H9 (cell line): ENCODE measurements around the gene C15orf61. TPM values are rescaled to one million over a fixed set of nuclear protein-coding genes. Genes with fewer than 3 reads are reported as not detected.

Experiments used
- DNase-seq: peaks from one replicate; pipeline ENCODE4 v3.0.0-alpha.2; 2017
- H2AFZ ChIP-seq: one replicate; pipeline ENCODE4 v1.6.1; 2013; ENCODE audit warnings: mild to moderate bottlenecking, low read length, control low read depth, moderate library complexity
- H2AK5ac ChIP-seq: 2 replicates; pipeline ENCODE4 v1.6.1; 2013; ENCODE audit warnings: low read length, control low read depth, mixed read lengths; ENCODE audit not compliant: insufficient read length
- H2BK120ac ChIP-seq: one replicate; pipeline ENCODE4 v1.6.1; 2013; ENCODE audit warnings: low read depth, mild to moderate bottlenecking, low read length, control low read depth, inconsistent platforms; ENCODE audit not compliant: poor library complexity, severe bottlenecking
- H2BK12ac ChIP-seq: 2 replicates; pipeline ENCODE4 v1.6.1; 2013; ENCODE audit warnings: low read length, control low read depth, mixed read lengths, low read depth; ENCODE audit not compliant: insufficient read length
- H2BK15ac ChIP-seq: 2 replicates; pipeline ENCODE4 v1.6.1; 2013; ENCODE audit warnings: low read depth, low read length, control low read depth
- H2BK20ac ChIP-seq: one replicate; pipeline ENCODE4 v1.6.1; 2013; ENCODE audit warnings: low read depth, mild to moderate bottlenecking, low read length, control low read depth, inconsistent platforms; ENCODE audit not compliant: poor library complexity, severe bottlenecking
- H2BK5ac ChIP-seq: 2 replicates; pipeline ENCODE4 v1.6.1; 2013; ENCODE audit warnings: low read length, control low read depth, mixed read lengths; ENCODE audit not compliant: insufficient read length
- H3K14ac ChIP-seq: 2 replicates; pipeline ENCODE4 v1.6.1; 2013; ENCODE audit warnings: low read length, control low read depth; ENCODE audit not compliant: insufficient read depth
- H3K18ac ChIP-seq: 2 replicates; pipeline ENCODE4 v1.6.1; 2013; ENCODE audit warnings: low read depth, mild to moderate bottlenecking, mixed read lengths, low read length, control low read depth; ENCODE audit not compliant: insufficient read length
- H3K23ac ChIP-seq: 2 replicates; pipeline ENCODE4 v1.6.1; 2013; ENCODE audit warnings: low read length, control low read depth, mixed read lengths, low read depth; ENCODE audit not compliant: insufficient read length
- H3K23me2 ChIP-seq: 2 replicates; pipeline ENCODE4 v1.6.1; 2013; ENCODE audit warnings: low read depth, mild to moderate bottlenecking, mixed read lengths, low read length, control low read depth; ENCODE audit not compliant: insufficient read length, poor library complexity, severe bottlenecking
- H3K27ac ChIP-seq: 2 replicates; pipeline ENCODE4 v1.5.1; 2013; ENCODE audit warnings: low read length, control low read depth, mixed read lengths, low read depth; ENCODE audit not compliant: insufficient read length
- H3K27me3 ChIP-seq: 2 replicates; pipeline ENCODE4 v1.6.1; 2013; ENCODE audit warnings: low read length, control low read depth, inconsistent platforms; ENCODE audit not compliant: insufficient read depth
- H3K4ac ChIP-seq: 2 replicates; pipeline ENCODE4 v1.6.1; 2013; ENCODE audit warnings: low read depth, mild to moderate bottlenecking, control low read depth, inconsistent platforms, low read length, moderate library complexity
- H3K4me1 ChIP-seq: 2 replicates; pipeline ENCODE4 v1.6.1; 2013; ENCODE audit warnings: low read length, control low read depth, inconsistent platforms; ENCODE audit not compliant: insufficient read depth
- H3K4me2 ChIP-seq: 2 replicates; pipeline ENCODE4 v1.6.1; 2013; ENCODE audit warnings: low read length, control low read depth, mixed read lengths; ENCODE audit not compliant: insufficient read length, insufficient read depth
- H3K56ac ChIP-seq: 2 replicates; pipeline ENCODE4 v1.6.1; 2013; ENCODE audit warnings: low read depth, mild to moderate bottlenecking, mixed read lengths, low read length, control low read depth; ENCODE audit not compliant: insufficient read length
- H3K79me1 ChIP-seq: 2 replicates; pipeline ENCODE4 v1.6.1; 2013; ENCODE audit warnings: low read depth, mild to moderate bottlenecking, moderate library complexity, low read length, control low read depth, inconsistent platforms; ENCODE audit not compliant: insufficient read depth, poor library complexity, severe bottlenecking
- H3K79me2 ChIP-seq: 2 replicates; pipeline ENCODE4 v1.6.1; 2013; ENCODE audit warnings: low read length, control low read depth, inconsistent platforms; ENCODE audit not compliant: insufficient read depth
- H3K9ac ChIP-seq: 2 replicates; pipeline ENCODE4 v1.6.1; 2013; ENCODE audit warnings: low read length, control low read depth, mixed read lengths; ENCODE audit not compliant: insufficient read length; ENCODE audit errors: extremely low read depth
- H3K9me3 ChIP-seq: one replicate; pipeline ENCODE4 v1.6.1; 2013; ENCODE audit warnings: low read depth, low read length, inconsistent platforms; ENCODE audit not compliant: control insufficient read depth
- H3T11ph ChIP-seq: one replicate; pipeline ENCODE4 v1.6.1; 2013; ENCODE audit warnings: mild to moderate bottlenecking, low read length, control low read depth, inconsistent platforms
- H4K20me1 ChIP-seq: one replicate; pipeline ENCODE4 v1.6.1; 2013; ENCODE audit not compliant: control insufficient read depth, insufficient read length, insufficient read depth
- H4K5ac ChIP-seq: 2 replicates; pipeline ENCODE4 v1.6.1; 2013; ENCODE audit warnings: low read depth, mild to moderate bottlenecking, mixed read lengths, low read length, control low read depth; ENCODE audit not compliant: insufficient read length
- H4K8ac ChIP-seq: replicated peaks from 2 replicates; pipeline ENCODE4 v1.6.1; 2013; ENCODE audit warnings: low read length, control low read depth, mixed read lengths, low read depth; ENCODE audit not compliant: insufficient read length
- H4K91ac ChIP-seq: 2 replicates; pipeline ENCODE4 v1.6.1; 2013; ENCODE audit warnings: low read depth, mild to moderate bottlenecking, moderate library complexity, mixed read lengths, low read length, control low read depth; ENCODE audit not compliant: insufficient read length
- H3K27ac Mint-ChIP-seq, 3 experiments: 2 replicates in 2 of 3; 3 replicates in 1 of 3; pipeline ENCODE4 v1.8.0; 2020 to 2021; ENCODE audit warnings: mixed read lengths in 3 of 3, mild to moderate bottlenecking in 1 of 3, moderate library complexity in 1 of 3
- H3K27me3 Mint-ChIP-seq: 2 replicates; pipeline ENCODE4 v1.8.0; 2021; ENCODE audit warnings: low read depth, mild to moderate bottlenecking, moderate library complexity, mixed read lengths
- H3K36me3 Mint-ChIP-seq, 3 experiments: 2 replicates in 2 of 3; 3 replicates in 1 of 3; pipeline ENCODE4 v1.8.0; 2020 to 2021; ENCODE audit warnings: low read depth in 3 of 3, mixed read lengths in 3 of 3; ENCODE audit not compliant: insufficient read depth in 1 of 3
- H3K4me1 Mint-ChIP-seq, 2 experiments: 2 replicates each; pipeline ENCODE4 v1.8.0; 2020; ENCODE audit warnings: mixed read lengths in 2 of 2
- H3K4me3 Mint-ChIP-seq, 2 experiments: 2 replicates in 1 of 2; 3 replicates in 1 of 2; pipeline ENCODE4 v1.8.0; 2020 to 2021; ENCODE audit warnings: mild to moderate bottlenecking in 2 of 2, mixed read lengths in 2 of 2, moderate library complexity in 1 of 2
- H3K9me3 Mint-ChIP-seq, 2 experiments: 2 replicates in 1 of 2; 3 replicates in 1 of 2; pipeline ENCODE4 v1.8.0; 2020; ENCODE audit warnings: mild to moderate bottlenecking in 2 of 2, mixed read lengths in 2 of 2, moderate library complexity in 1 of 2
- WGBS: extraction: QIAGEN DNeasy Blood & Tissue Kit; methylation state at CpG from one replicate; pipeline ENCODE4 v1.1.7; 2013; ENCODE audit warnings: missing lambda C conversion rate, low lambda C conversion rate, mixed read lengths; ENCODE audit not compliant: insufficient read length; ENCODE audit errors: extremely low coverage; 5-methylcytosine and 5-hydroxymethylcytosine counted together
- total RNA-seq: library from RNA; stranded (reverse); gene quantifications from 2 replicates; pipeline ENCODE4 v1.2.1, GENCODE V29; 2021
- TF ChIP-seq, protein P1 (sequence below): fragments of 200-600 bp; sonication (generic); conservative IDR thresholded peaks from 3 replicates; pipeline ENCODE4 v1.8.0; 2021; ENCODE audit warnings: antibody characterized with exemption, mild to moderate bottlenecking

Gene C15orf61
- total RNA-seq, 1 experiment from 2014 or later: 2.6 TPM

DNA sequence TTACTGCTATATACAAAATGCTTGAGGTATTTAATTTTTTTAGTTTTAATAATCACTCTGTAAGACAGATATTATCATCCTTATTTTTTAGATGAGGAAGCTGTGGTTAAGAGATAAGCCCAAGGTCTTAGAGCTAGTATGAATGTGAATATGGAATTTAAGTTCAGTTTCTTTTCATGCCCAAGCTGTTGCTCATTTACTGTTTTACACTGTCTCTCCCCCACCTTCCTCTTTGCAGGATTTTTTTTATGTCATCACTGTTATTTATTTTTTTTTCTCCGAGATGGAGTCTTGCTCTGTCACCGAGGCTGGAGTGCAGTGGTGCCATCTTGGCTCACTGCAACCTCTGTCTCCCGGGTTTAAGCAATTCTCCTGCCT lies 44.0 kb downstream of the C15orf61 start:
- Histone ChIP-seq H3K18ac (no peak overlapping the region), H2BK12ac (no peak overlapping the region), H3K4me2 (no peak overlapping the region), H3K23ac (no peak overlapping the region), H4K91ac (no peak overlapping the region), H3K23me2 (no peaks in the 10 kb centered on the region), H2BK15ac (no peak overlapping the region), H3K14ac (no peak overlapping the region), H2AK5ac (no peak overlapping the region), H3K4me1 (no peaks in the 10 kb centered on the region), H3K79me2 (no peaks in the 10 kb centered on the region), H3K27ac (no peak overlapping the region), H2BK120ac (no peak overlapping the region), H2AFZ (no peak overlapping the region), H4K8ac (no peak overlapping the region), H2BK20ac (no peak overlapping the region), H4K5ac (no peak overlapping the region), H4K20me1 (no peaks in the 10 kb centered on the region), H3K27me3 (no peaks in the 10 kb centered on the region), H2BK5ac (no peak overlapping the region), H3K9me3 (no peaks in the 10 kb centered on the region), H3K56ac (no peak overlapping the region), H3K4ac (no peak overlapping the region), H3K9ac (no peak overlapping the region), H3T11ph (no peak overlapping the region), H3K79me1 (no peaks in the 10 kb centered on the region)
- Mint-ChIP-seq H3K9me3 (no peaks in the 10 kb centered on the region), H3K36me3 (peaks cover 0 to 3% (median 0%) of the 10 kb centered on the region in 3 experiments; a peak in 1 of 7 replicates), H3K27ac (no peak overlapping the region), H3K27me3 (no peaks in the 10 kb centered on the region), H3K4me1 (peaks cover 10% of the 10 kb centered on the region in 2 experiments), H3K4me3 (no peak overlapping the region)
- DNase-seq: no peak
- TF ChIP-seq, protein P1, sequence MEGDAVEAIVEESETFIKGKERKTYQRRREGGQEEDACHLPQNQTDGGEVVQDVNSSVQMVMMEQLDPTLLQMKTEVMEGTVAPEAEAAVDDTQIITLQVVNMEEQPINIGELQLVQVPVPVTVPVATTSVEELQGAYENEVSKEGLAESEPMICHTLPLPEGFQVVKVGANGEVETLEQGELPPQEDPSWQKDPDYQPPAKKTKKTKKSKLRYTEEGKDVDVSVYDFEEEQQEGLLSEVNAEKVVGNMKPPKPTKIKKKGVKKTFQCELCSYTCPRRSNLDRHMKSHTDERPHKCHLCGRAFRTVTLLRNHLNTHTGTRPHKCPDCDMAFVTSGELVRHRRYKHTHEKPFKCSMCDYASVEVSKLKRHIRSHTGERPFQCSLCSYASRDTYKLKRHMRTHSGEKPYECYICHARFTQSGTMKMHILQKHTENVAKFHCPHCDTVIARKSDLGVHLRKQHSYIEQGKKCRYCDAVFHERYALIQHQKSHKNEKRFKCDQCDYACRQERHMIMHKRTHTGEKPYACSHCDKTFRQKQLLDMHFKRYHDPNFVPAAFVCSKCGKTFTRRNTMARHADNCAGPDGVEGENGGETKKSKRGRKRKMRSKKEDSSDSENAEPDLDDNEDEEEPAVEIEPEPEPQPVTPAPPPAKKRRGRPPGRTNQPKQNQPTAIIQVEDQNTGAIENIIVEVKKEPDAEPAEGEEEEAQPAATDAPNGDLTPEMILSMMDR: no peak
- no CpG with 5 or more reads among the region's 3 CpGs for WGBS
